Measurements from ENCODE around the gene ISG15. TPM values are rescaled to one million over a fixed set of nuclear protein-coding genes. Genes with fewer than 3 reads are reported as not detected.

ISG15 gene
- total and polyA plus RNA-seq, 2 of the 13 experiments (the other 11 are each of a cell fraction or from before 2014, with no cell fraction given) = 42.1 to 54.9 TPM

- TF ChIP-seq NR0B2 (CRISPR knock-in tag; IDR thresholded peaks at IDR 0.05) (no peak), ZNF788 (CRISPR knock-in tag; IDR thresholded peaks at IDR 0.05; ENCODE audit: borderline replicate concordance) (peak; percentile 92; the same call in 1 of the 2 replicates), YEATS4 (CRISPR knock-in tag; IDR thresholded peaks at IDR 0.05; ENCODE audit: borderline replicate concordance) (peak; percentile 95), ZNF749 (CRISPR knock-in tag; IDR thresholded peaks at IDR 0.05; ENCODE audit: borderline replicate concordance) (no peak), KLF15 (CRISPR knock-in tag; IDR thresholded peaks at IDR 0.05; ENCODE audit: borderline replicate concordance) (no peak), ZNF891 (CRISPR knock-in tag; IDR thresholded peaks at IDR 0.05) (no peak; the same call in 1 of the 2 replicates), CBX5 (CRISPR knock-in tag; IDR thresholded peaks at IDR 0.05; ENCODE audit: borderline replicate concordance) (peak; percentile 60; the same call in 1 of the 2 replicates), ZNF441 (CRISPR knock-in tag; IDR thresholded peaks at IDR 0.05; ENCODE audit: borderline replicate concordance) (peak; percentile 14; the same call in 1 of the 2 replicates), DPF2 (CRISPR knock-in tag; IDR thresholded peaks at IDR 0.05; ENCODE audit: borderline replicate concordance, low read depth) (peak; percentile 87), TCF7 (IDR thresholded peaks at IDR 0.05; ENCODE audit: low read depth) (no peak; the same call in 1 of the 2 replicates), FOXP1 (IDR thresholded peaks at IDR 0.05) (no peak), FOXP1 (CRISPR knock-in tag; IDR thresholded peaks at IDR 0.05) (peak; percentile 43), SRSF4 (IDR thresholded peaks at IDR 0.05; ENCODE audit: low read depth, low read length, poor library complexity, severe bottlenecking) (no peak), ZFAT (CRISPR knock-in tag; conservative IDR thresholded peaks at IDR 0.05) (no peak), CAMTA2 (CRISPR knock-in tag; IDR thresholded peaks at IDR 0.05; ENCODE audit: borderline replicate concordance) (0 out of 2 replicates have a peak, but pooled peaks have one; percentile 12), GTF2F1 (IDR thresholded peaks at IDR 0.05; ENCODE audit: low read length) (no peak), ZNF883 (CRISPR knock-in tag; IDR thresholded peaks at IDR 0.05; ENCODE audit: not compliant biosample characterization) (no peak), SP5 (CRISPR knock-in tag; IDR thresholded peaks at IDR 0.05; ENCODE audit: borderline replicate concordance, low read depth) (peak; percentile 74), ZBTB8A (CRISPR knock-in tag; IDR thresholded peaks at IDR 0.05; ENCODE audit: borderline replicate concordance, low read depth) (no peak), CC2D1A (CRISPR knock-in tag; IDR thresholded peaks at IDR 0.05) (no peak), AGO2 (optimal IDR thresholded peaks at IDR 0.05; ENCODE audit: low read depth, low read length) (peak; percentile 77), ZMYM2 (CRISPR knock-in tag; IDR thresholded peaks at IDR 0.05) (peak; percentile 89), NR2F1 (CRISPR knock-in tag; IDR thresholded peaks at IDR 0.05) (peak; percentile 74 to 84), ZNF577 (CRISPR knock-in tag; IDR thresholded peaks at IDR 0.05; ENCODE audit: borderline replicate concordance, low read depth) (0 out of 2 replicates have a peak, but pooled peaks have one; percentile 66), TIGD3 (CRISPR knock-in tag; IDR thresholded peaks at IDR 0.05; ENCODE audit: borderline replicate concordance) (peak; percentile 82; the same call in 1 of the 2 replicates), SP140L (CRISPR knock-in tag; IDR thresholded peaks at IDR 0.05; ENCODE audit: borderline replicate concordance) (no peak), ZNF432 (CRISPR knock-in tag; IDR thresholded peaks at IDR 0.05; ENCODE audit: borderline replicate concordance) (no peak), STAG1 (CRISPR knock-in tag; IDR thresholded peaks at IDR 0.05) (no peak), AGO1 (IDR thresholded peaks at IDR 0.05; ENCODE audit: low read depth, low read length, poor library complexity, severe bottlenecking) (peak; percentile 88)
Measured at GRCh38 chr1:1006305-1007159, 6.8 kb upstream of the ISG15 start (continued).

Data from HepG2 (cell line).